ENCODE data around the gene OSTM1. TPM values are rescaled to one million over a fixed set of nuclear protein-coding genes. Genes with fewer than 3 reads are reported as not detected.
A peak's percentile ranks its signal among the peaks of the same experiment; 100 is the strongest.

OSTM1 gene
- total and polyA plus RNA-seq, 2 donors = 20.9 to 31.2 TPM

DNA sequence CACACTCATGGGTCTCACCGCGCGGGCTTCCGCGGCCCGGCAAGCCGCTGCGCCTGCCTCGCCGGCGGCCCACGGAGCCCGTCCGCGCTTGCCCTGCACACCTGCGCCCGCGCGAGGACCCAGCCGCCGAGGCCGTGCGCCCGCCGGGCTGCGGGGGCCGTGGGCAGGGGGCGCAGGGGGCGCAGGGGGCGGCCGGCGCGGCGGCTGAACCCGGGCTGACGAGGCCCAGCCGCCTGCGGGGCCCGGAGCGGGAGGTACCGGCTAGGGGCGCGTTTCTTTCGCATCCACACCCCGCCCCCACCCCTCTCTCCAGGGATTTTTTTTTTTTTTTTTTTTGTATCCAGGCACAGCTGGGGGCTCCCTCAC lies 43.8 kb upstream of the OSTM1 start:
- Histone ChIP-seq H3K27me3 (ENCODE audit: control insufficient read depth in 2 of 2, insufficient read depth in 1 of 2, low read length in 1 of 2) (peaks cover 92 to 99% of the 10 kb centered on the region in 2 donors), H3K36me3 (ENCODE audit: control insufficient read depth in 2 of 2, insufficient read depth in 2 of 2, low read length in 1 of 2) (no peaks in the 10 kb centered on the region), H3K4me3 (ENCODE audit: low read length in 2 of 2) (peak overlapping the region in 1 of 2 donors; percentile 36), H3K27ac (ENCODE audit: low read depth in 1 of 2, low read length in 1 of 2) (no peak overlapping the region), H3K4me1 (ENCODE audit: control insufficient read depth in 2 of 2, insufficient read depth in 2 of 2, low read length in 2 of 2) (peaks cover 0 to 25% of the 10 kb centered on the region in 2 donors), H3K9me3 (ENCODE audit: control insufficient read depth in 2 of 2, insufficient read depth in 1 of 2, low read length in 1 of 2) (peaks cover 0 to 4% of the 10 kb centered on the region in 2 donors)
- 1% methylated on average over 45 of the region's 45 CpGs for WGBS
- DNase-seq (ENCODE audit: low read depth in 6 of 9, low spot score in 9 of 9) = no peak

DNA sequence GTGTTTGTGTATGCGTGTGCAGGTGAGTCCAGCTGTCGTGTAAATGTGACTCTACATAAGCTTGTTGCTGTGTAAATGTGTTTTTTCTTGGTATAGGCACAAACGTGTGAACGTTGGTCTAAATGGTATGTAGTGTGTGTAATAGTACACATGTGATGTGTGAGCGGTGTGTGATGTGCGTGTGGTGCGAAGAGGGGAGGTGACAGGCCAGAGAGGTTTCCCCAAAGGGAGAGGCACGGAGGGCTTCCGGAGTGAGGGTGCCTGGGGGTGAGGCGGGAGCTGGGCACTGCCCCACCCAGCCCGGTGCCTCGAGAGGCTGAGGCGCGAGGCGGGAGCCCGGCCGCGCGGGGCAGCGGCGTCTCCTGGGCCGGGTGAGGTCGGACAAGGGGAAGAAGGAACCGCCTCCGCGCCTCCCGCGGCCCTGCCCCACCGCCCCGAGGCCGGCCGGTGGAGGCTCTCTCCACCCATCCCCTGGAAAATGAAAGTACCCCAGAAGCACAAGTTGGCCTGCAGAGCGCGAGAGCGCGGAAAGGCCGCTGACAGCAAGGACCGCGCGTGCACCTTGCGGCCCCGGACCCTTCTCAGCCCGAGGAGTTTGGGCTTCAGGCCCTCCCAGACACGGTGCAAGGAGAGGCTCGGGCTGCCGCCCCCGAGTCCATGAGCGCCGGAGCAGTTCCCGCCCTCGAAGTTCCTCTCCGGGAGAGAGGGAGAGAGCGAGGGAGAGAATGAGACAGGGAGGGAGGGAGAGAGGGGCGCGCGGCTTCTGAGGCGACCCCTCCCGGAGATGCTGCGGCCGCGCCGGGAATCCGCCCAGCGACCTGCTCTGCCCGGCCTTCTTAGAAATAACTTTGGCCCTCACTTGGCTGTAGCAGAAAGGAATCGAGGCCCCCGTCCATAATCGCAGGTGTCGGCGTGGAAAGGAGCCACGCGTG lies 43.2 kb upstream of the OSTM1 start:
- under 1% methylated on average over 72 of the region's 72 CpGs for WGBS
- no peak for DNase-seq (ENCODE audit: low read depth in 6 of 9, low spot score in 9 of 9)

DNA sequence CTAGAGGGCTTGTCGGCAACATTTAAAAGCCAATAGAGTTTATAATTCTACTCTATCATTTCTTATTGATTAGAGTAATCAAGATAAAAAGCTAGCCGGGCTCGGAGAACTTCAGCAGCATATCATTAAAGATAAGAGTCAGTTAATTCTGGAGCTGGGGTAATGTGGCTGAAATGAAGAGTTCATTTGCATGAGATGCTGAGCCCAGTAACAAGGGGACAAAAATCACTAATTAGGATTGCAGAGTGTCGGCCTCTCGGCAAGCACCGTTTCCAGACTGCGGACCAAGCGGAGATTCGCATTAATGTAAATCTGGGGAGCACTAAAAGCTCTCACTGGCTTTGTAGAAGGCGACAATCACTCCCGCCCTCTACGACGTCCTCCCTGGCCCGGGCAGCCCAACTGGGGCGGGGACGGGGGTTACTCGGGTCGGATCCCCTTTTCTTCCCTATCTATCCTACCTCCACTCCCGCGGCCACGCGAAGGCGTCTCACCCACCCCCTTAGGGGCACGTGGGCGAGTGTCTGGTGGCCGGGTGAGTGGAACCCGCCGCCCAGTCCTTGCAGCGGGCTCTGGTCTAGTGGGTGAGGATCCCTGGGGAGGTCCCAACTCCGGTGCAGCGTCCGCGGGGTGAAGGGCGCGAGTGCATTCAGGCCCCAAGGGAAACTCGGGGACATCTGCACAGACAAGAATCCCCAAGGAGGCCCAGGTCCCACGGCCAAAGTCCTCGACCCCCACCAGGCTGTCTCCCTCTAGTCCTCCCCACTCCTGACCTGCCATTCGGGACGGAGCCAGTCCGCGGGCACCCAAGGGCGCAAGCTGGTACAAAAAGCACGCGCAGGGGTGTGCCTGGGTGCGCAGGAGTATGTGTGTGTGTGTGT lies 42.2 kb upstream of the OSTM1 start:
- Histone ChIP-seq H3K9me3 (ENCODE audit: control insufficient read depth in 2 of 2, insufficient read depth in 1 of 2, low read length in 1 of 2) (peaks cover 0 to 4% of the 10 kb centered on the region in 2 donors), H3K4me3 (ENCODE audit: low read length in 2 of 2) (no peak overlapping the region), H3K36me3 (ENCODE audit: control insufficient read depth in 2 of 2, insufficient read depth in 2 of 2, low read length in 1 of 2) (no peaks in the 10 kb centered on the region), H3K27me3 (ENCODE audit: control insufficient read depth in 2 of 2, insufficient read depth in 1 of 2, low read length in 1 of 2) (peaks cover 93 to 99% of the 10 kb centered on the region in 2 donors), H3K4me1 (ENCODE audit: control insufficient read depth in 2 of 2, insufficient read depth in 2 of 2, low read length in 2 of 2) (peaks cover 0 to 25% of the 10 kb centered on the region in 2 donors), H3K27ac (ENCODE audit: low read depth in 1 of 2, low read length in 1 of 2) (no peak overlapping the region)
- 11% methylated on average over 46 of the region's 46 CpGs for WGBS
- no peak for DNase-seq (ENCODE audit: low read depth in 6 of 9, low spot score in 9 of 9)

More for the DNA sequence above, 43.2 kb upstream of the OSTM1 start:
- peaks cover 0 to 4% of the 10 kb centered on the region in 2 donors for H3K9me3 ChIP-seq (ENCODE audit: control insufficient read depth in 2 of 2, insufficient read depth in 1 of 2, low read length in 1 of 2)
- peak overlapping the region; percentile 36 to 37 for H3K4me3 ChIP-seq (ENCODE audit: low read length in 2 of 2)
- H3K4me1 ChIP-seq (ENCODE audit: control insufficient read depth in 2 of 2, insufficient read depth in 2 of 2, low read length in 2 of 2) = peaks cover 0 to 25% of the 10 kb centered on the region in 2 donors
- H3K27ac ChIP-seq (ENCODE audit: low read depth in 1 of 2, low read length in 1 of 2) = no peak overlapping the region
- H3K36me3 ChIP-seq (ENCODE audit: control insufficient read depth in 2 of 2, insufficient read depth in 2 of 2, low read length in 1 of 2) = no peaks in the 10 kb centered on the region
- H3K27me3 ChIP-seq (ENCODE audit: control insufficient read depth in 2 of 2, insufficient read depth in 1 of 2, low read length in 1 of 2) = peaks cover 92 to 99% of the 10 kb centered on the region in 2 donors

DNA sequence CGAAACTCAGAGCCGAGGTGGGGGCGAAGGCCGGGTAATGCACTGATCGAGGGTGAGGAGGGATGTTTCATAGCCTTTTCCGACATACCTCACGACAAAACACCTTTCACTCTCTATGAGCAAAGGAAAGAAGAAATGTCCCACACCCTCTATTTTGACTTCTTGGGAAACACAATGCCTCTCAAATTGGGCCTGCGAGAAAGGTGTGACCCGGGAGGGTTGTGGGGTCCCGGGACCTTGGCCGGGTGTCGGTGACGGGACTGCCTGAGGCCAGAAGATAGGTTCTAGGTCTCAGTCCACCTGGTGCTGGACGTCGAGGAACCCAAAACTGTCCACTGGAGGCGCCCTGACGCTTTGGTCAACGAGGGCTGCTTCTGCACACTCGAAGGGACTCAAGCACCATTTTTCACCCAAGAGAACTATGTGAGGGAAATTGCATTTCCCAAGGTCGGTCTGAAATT lies 41.1 kb upstream of the OSTM1 start:
- DNase-seq (ENCODE audit: low read depth in 6 of 9, low spot score in 9 of 9) = no peak
- Histone ChIP-seq H3K4me3 (ENCODE audit: low read length in 2 of 2) (no peak overlapping the region), H3K4me1 (ENCODE audit: control insufficient read depth in 2 of 2, insufficient read depth in 2 of 2, low read length in 2 of 2) (peaks cover 0 to 25% of the 10 kb centered on the region in 2 donors), H3K27me3 (ENCODE audit: control insufficient read depth in 2 of 2, insufficient read depth in 1 of 2, low read length in 1 of 2) (peaks cover 90 to 99% of the 10 kb centered on the region in 2 donors), H3K9me3 (ENCODE audit: control insufficient read depth in 2 of 2, insufficient read depth in 1 of 2, low read length in 1 of 2) (peaks cover 0 to 4% of the 10 kb centered on the region in 2 donors), H3K27ac (ENCODE audit: low read depth in 1 of 2, low read length in 1 of 2) (no peak overlapping the region), H3K36me3 (ENCODE audit: control insufficient read depth in 2 of 2, insufficient read depth in 2 of 2, low read length in 1 of 2) (no peaks in the 10 kb centered on the region)
- WGBS = 10% methylated on average over 20 of the region's 20 CpGs

DNA sequence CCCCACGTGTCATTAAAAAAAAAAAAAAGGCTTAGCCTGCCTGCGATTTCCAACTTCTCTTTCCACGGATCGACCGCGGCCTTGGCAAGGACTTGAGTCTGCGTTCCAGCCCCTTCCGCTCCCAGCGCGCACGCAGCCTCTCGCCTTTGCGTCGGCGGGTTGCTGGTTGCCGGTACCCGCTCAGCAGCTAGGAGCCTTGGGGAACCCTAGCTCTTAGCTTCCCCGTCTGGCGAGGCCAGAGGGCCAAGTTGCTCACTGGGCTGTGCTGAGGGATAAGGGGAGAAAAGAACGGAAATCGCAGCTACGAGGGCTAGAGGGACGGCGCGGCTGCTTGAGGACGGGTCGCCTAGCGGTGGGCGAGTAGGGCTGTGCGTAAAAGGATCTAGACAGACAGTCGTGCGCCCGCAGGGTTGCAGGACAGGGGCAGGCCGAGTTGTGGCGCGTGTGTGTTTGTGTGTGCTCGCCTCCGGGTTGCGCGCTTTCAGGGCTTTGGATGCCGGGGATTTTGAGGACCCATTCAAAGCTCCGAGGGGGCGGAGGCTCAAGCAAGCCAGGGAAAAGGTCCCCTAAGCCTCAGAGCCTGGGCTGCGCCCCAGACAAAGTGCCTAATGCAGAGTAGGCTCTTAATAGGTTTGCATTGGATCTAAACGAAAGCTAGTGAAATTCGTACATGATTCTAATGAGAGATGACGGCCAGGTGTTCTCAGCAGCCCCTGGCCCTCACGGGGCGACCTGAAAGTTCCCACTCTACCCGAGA lies 40.5 kb upstream of the OSTM1 start:
- H3K4me1 ChIP-seq (ENCODE audit: control insufficient read depth in 2 of 2, insufficient read depth in 2 of 2, low read length in 2 of 2) = peaks cover 0 to 25% of the 10 kb centered on the region in 2 donors
- peak in 2 of 9 donors; percentile 15 to 42 for DNase-seq (ENCODE audit: low read depth in 6 of 9, low spot score in 9 of 9)
- WGBS = 2% methylated on average over 50 of the region's 50 CpGs
- H3K36me3 ChIP-seq (ENCODE audit: control insufficient read depth in 2 of 2, insufficient read depth in 2 of 2, low read length in 1 of 2) = no peaks in the 10 kb centered on the region
- H3K9me3 ChIP-seq (ENCODE audit: control insufficient read depth in 2 of 2, insufficient read depth in 1 of 2, low read length in 1 of 2) = peaks cover 0 to 4% of the 10 kb centered on the region in 2 donors
- H3K4me3 ChIP-seq (ENCODE audit: low read length in 2 of 2) = peak overlapping the region in 1 of 2 donors; percentile 4
- H3K27me3 ChIP-seq (ENCODE audit: control insufficient read depth in 2 of 2, insufficient read depth in 1 of 2, low read length in 1 of 2) = peaks cover 84 to 97% of the 10 kb centered on the region in 2 donors
- no peak overlapping the region for H3K27ac ChIP-seq (ENCODE audit: low read depth in 1 of 2, low read length in 1 of 2)

DNA sequence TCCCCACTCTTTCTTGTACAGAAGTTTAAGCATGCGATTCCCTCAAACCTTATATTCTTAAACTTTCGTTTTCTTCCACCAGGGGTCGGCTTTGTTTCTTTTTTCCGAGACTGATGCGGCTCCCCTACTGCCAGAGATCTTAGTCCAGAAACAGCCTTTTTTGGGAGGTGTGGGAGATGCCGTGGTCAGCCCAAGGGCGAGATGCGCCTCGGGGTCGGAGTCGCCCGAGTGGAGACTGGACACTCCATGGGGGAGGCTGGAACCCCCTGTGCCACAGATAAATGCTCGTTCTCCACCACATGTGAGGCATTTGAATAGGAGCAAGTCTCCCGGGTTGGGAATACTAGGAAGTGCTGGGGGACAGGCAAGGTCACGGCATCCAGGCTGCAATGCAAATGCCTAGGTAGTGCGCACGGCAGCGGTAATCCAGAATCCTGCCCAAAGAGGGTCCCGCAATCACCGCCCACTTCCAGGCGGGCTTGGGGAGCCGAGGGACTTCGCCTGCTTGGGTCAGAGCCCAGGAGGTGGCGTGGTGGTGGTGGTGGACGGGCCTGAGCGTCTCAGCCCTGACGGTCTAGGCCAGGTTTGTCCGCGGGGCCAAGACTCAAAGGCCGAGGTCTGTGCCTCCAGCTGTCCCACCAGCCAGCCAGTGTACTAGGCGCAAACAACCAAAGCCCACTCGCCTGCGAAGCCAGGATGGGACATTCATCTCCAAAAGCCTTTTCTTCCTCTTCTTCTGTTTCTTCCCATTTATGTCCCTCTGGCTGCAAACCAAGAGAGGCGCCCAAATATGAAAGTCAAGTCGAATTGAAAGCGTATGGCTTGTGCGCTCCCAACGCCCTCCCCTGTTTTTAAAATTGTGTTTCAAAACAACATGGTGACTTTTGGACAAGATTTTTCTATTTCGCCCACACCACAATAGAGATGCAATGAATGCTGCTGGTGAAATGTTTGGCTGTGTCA lies 39.3 kb upstream of the OSTM1 start:
- DNase-seq (ENCODE audit: low read depth in 6 of 9, low spot score in 9 of 9) = peak in 5 of 9 donors; percentile 25 to 57 (median 31)
- Histone ChIP-seq H3K27me3 (ENCODE audit: control insufficient read depth in 2 of 2, insufficient read depth in 1 of 2, low read length in 1 of 2) (peaks cover 76 to 96% of the 10 kb centered on the region in 2 donors), H3K36me3 (ENCODE audit: control insufficient read depth in 2 of 2, insufficient read depth in 2 of 2, low read length in 1 of 2) (no peaks in the 10 kb centered on the region), H3K4me1 (ENCODE audit: control insufficient read depth in 2 of 2, insufficient read depth in 2 of 2, low read length in 2 of 2) (peaks cover 0 to 22% of the 10 kb centered on the region in 2 donors), H3K4me3 (ENCODE audit: low read length in 2 of 2) (no peak overlapping the region), H3K9me3 (ENCODE audit: control insufficient read depth in 2 of 2, insufficient read depth in 1 of 2, low read length in 1 of 2) (peaks cover 0 to 4% of the 10 kb centered on the region in 2 donors), H3K27ac (ENCODE audit: low read depth in 1 of 2, low read length in 1 of 2) (no peak overlapping the region)
- 9% methylated on average over 39 of the region's 39 CpGs for WGBS

DNA sequence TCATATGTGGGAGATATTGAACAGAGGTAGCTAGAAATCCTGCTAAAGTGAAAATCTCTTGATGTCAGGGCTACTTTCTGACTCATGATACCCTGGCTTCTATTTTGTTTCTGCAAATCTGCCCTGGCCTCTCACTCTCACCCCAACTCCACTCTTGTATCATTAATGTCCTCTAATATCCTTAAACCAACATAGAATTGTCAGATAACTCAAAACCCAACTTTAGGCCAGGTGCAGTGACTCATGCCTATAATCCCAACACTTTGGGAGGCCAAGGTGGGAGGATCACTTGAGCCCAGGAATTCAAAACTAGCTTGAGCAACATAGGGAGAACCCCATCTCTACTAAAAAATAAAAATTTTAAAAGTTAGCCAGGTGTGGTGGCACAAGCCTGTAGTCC lies 33.8 kb upstream of the OSTM1 start:
- Histone ChIP-seq H3K27me3 (ENCODE audit: control insufficient read depth in 2 of 2, insufficient read depth in 1 of 2, low read length in 1 of 2) (peaks cover 27 to 47% of the 10 kb centered on the region in 2 donors), H3K9me3 (ENCODE audit: control insufficient read depth in 2 of 2, insufficient read depth in 1 of 2, low read length in 1 of 2) (no peaks in the 10 kb centered on the region), H3K36me3 (ENCODE audit: control insufficient read depth in 2 of 2, insufficient read depth in 2 of 2, low read length in 1 of 2) (no peaks in the 10 kb centered on the region), H3K27ac (ENCODE audit: low read depth in 1 of 2, low read length in 1 of 2) (no peak overlapping the region), H3K4me3 (ENCODE audit: low read length in 2 of 2) (no peak overlapping the region), H3K4me1 (ENCODE audit: control insufficient read depth in 2 of 2, insufficient read depth in 2 of 2, low read length in 2 of 2) (no peaks in the 10 kb centered on the region)
- DNase-seq (ENCODE audit: low read depth in 6 of 9, low spot score in 9 of 9) = no peak

DNA sequence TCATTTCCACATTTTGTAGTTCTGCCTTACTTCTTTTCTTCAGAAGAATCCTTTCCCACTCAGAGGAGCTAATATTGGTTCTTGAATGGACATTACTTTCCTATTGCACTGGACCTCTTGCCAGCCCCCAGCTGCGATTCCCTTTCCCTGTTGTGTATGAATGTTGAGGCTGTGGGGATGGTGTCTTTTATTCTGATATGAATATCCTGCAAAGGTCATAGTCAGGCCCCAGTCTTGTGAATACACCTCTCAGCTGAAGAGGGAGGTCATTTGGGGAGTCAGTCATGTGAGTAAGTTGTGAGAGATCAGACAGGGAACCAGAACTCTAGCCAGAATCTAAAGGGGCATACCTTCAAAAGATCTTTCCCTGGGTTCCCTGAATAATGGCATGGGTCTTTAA lies 32.6 kb upstream of the OSTM1 start:
- WGBS = 95% methylated on average over 1 of the region's 1 CpG

More for the DNA sequence above, 32.6 kb upstream of the OSTM1 start:
- H3K4me3 ChIP-seq (ENCODE audit: low read length in 2 of 2) = no peak overlapping the region
- no peak for DNase-seq (ENCODE audit: low read depth in 6 of 9, low spot score in 9 of 9)
- H3K36me3 ChIP-seq (ENCODE audit: control insufficient read depth in 2 of 2, insufficient read depth in 2 of 2, low read length in 1 of 2) = no peaks in the 10 kb centered on the region
- peaks cover 15 to 36% of the 10 kb centered on the region in 2 donors for H3K27me3 ChIP-seq (ENCODE audit: control insufficient read depth in 2 of 2, insufficient read depth in 1 of 2, low read length in 1 of 2)
- H3K4me1 ChIP-seq (ENCODE audit: control insufficient read depth in 2 of 2, insufficient read depth in 2 of 2, low read length in 2 of 2) = no peaks in the 10 kb centered on the region
- no peaks in the 10 kb centered on the region for H3K9me3 ChIP-seq (ENCODE audit: control insufficient read depth in 2 of 2, insufficient read depth in 1 of 2, low read length in 1 of 2)
- no peak overlapping the region for H3K27ac ChIP-seq (ENCODE audit: low read depth in 1 of 2, low read length in 1 of 2)

All from thymus (tissue), 11 donors.